ENCODE data around the gene AKT2.

- TF ChIP-seq POLR2A (IDR thresholded peaks at IDR 0.05) (no peak), CTCF (IDR thresholded peaks at IDR 0.05) (no peak)
Observed at GRCh38 chr19:40214936-40215335, 70.2 kb downstream of the AKT2 start.

All from body of pancreas (tissue), 4 donors.